GM21786 (cell line): ENCODE measurements around the gene LIN28B.

Experiments used
- ATAC-seq: cut with Tn5 transposase; IDR thresholded peaks from one replicate; pipeline ENCODE4 v1.9.1; 2021; ENCODE audit not compliant: unreplicated experiment

Gene LIN28B

DNA sequence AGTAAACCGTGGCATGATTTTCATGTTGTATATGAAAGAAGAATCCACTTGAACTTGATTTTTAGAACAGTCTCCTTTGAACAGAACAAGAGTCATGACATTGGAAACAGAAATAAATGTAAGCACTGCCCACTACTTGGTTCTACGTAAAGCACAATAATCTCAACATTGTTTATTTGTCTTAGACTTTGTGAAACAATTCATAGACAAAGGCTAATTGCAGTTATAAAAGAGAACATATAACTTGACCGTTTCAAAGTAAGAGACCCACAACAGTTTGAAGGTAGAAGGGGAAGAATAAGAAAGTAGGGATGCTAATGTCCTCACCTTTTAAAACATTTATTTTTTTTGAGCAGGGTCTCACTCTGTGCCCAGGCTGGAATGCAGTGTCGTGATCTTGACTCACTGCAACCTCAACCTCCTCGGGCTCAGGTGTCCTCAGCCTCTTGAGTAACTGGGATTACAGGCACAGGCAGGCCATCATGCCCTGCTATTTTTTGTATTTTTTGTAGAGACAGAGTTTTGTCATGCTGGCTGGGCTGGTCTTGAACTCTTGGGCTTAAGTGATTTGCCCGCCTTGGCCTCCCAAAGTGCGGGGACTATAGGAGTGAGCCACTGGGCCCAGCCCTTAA lies 151.8 kb downstream of the LIN28B start:
- ATAC-seq, result no peak

DNA sequence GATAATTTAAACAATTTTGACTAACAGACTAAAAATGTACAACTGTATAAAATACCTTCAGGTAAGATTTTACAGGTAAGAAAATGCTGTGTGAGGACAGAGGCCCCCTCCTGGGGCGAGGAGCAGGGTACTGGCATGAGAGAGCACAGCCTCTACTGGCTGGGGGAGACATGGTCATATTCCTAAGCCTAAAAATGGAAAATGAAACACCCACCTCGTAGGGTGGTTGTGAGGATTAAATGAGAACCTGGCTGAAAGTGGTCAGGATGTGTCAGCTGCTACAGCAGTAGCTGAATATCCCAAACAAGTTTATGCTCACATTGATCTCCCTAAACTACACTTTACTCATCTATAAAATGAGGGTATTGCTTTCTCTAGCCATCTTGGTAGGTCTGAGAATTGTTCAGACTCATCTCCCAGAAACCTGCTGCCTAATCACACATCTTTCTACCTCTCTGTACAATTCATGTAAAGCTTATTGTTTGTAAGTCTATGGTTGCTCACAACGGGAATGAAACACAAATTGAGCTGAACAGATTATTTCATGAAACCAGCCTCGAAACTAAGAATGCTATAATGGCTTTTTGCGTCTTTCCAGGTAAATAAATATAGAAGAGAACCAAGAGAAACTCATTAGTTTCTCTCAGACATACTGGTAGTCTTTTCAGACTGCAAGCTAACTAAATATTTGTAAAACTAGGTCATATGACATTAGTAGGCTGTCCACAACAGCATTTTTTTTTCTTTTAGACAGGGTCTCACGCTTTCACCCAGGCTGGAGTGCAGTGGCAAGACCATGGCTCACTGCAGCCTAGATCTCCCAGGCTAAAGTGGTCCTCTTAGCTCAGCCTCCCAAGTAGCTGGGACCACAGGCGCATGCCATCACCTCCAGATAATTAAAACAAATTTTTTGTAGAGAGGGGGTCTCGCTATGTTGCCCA lies 153.3 kb downstream of the LIN28B start:
- ATAC-seq, result no peak

- no peak for ATAC-seq
These were observed 154.2 kb downstream of the LIN28B start for GRCh38 chr6:105111105-105111504.

DNA sequence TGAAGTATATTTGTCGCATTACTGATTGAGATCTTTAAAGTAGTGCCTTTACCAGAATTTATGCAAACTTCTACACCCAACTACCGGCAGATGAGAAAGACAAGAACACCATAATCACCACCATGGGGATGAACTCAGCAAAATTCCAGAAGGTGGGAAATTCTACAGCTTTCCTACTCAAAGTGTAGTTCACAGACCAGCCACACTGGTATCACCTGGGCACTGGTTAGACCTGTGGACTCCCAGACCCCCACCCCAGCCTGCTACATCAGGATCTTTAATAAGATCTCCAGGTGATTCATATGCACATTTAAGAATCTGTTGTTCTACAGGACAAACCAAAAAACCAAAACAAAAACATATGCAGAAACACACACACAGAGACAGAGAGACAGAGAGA lies 155.0 kb downstream of the LIN28B start:
- ATAC-seq, result no peak

DNA sequence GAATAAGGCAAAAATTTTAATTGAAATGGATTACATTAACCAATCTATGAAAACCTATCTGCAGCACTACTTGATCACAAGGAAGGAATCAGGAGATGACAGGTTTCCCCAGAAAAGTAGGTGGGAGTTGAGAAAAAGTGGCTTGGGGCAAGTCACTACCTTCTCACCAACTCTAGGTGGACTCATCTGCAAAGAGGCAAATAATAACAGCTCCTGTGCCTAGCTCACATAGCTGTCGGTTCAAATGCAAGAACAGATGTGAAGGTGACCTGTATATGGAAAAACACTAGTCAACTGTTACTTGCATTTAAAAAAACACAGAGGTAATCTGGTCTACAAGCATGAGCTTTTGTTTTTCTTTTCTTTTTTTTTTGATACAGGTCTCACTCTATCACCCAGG lies 155.7 kb downstream of the LIN28B start:
- ATAC-seq, result no peak

- no peak for ATAC-seq
These were observed 156.5 kb downstream of the LIN28B start for GRCh38 chr6:105113422-105113821.

- ATAC-seq, result no peak
These were observed 159.2 kb downstream of the LIN28B start for GRCh38 chr6:105116150-105116549.

- ATAC-seq, result no peak
These were observed 163.7 kb downstream of the LIN28B start for GRCh38 chr6:105120570-105120969.

GRCh38 chr6:105121981-105122380 lies 165.1 kb downstream of the LIN28B start:
- ATAC-seq, result no peak

- ATAC-seq, result no peak
These were observed 165.8 kb downstream of the LIN28B start for GRCh38 chr6:105122717-105123116.
